ENCODE data around the gene OSR1.
"Not testable (repeated sequence)": the region's sequence is repeated elsewhere in the genome, so short reads cannot be mapped to it uniquely, and the experiment has no call there.

OSR1 gene

GRCh38 chr2:19358242-19359020, at the start of gene OSR1:
Gene OSR1, minus strand, starts transcription at chr2:19358623. Its CDS starts 4,818 bp downstream, at chr2:19353805.
- no peaks in the 10 kb centered on the region for H3K36me3 ChIP-seq
- H3K27me3 ChIP-seq = peaks cover 100% of the 10 kb centered on the region
- H3K4me1 ChIP-seq (ENCODE audit: control insufficient read depth in 1 of 2, insufficient read depth in 1 of 2, low read depth in 1 of 2, low read length in 1 of 2) = peaks cover 21 to 35% of the 10 kb centered on the region in 2 experiments
- H3K9me3 ChIP-seq = no peaks in the 10 kb centered on the region
- H3K27ac ChIP-seq = no peak within 1 kb of the TSS
- TF ChIP-seq CTCF (IDR thresholded peaks at IDR 0.05) = no peak
- no peak within 1 kb of the TSS for H3K4me3 ChIP-seq (ENCODE audit: low read depth in 1 of 2, low read length in 1 of 2)

- H3K27me3 ChIP-seq = no peaks in the 10 kb centered on the region
- H3K27ac ChIP-seq = no peak overlapping the region
- no peaks in the 10 kb centered on the region for H3K9me3 ChIP-seq
- no peaks in the 10 kb centered on the region for H3K4me1 ChIP-seq (ENCODE audit: control insufficient read depth in 1 of 2, insufficient read depth in 1 of 2, low read depth in 1 of 2, low read length in 1 of 2)
- no peak for TF ChIP-seq CTCF (IDR thresholded peaks at IDR 0.05)
- no peak overlapping the region for H3K4me3 ChIP-seq (ENCODE audit: low read depth in 1 of 2, low read length in 1 of 2)
- H3K36me3 ChIP-seq = no peaks in the 10 kb centered on the region
Measured at GRCh38 chr2:19403785-19404184, 45.4 kb upstream of the OSR1 start.

GRCh38 chr2:19392191-19392590, 33.8 kb upstream of the OSR1 start:
- Histone ChIP-seq H3K4me3 (ENCODE audit: low read depth in 1 of 2, low read length in 1 of 2) (no peak overlapping the region), H3K9me3 (no peaks in the 10 kb centered on the region), H3K27ac (no peak overlapping the region), H3K36me3 (no peaks in the 10 kb centered on the region), H3K4me1 (ENCODE audit: control insufficient read depth in 1 of 2, insufficient read depth in 1 of 2, low read depth in 1 of 2, low read length in 1 of 2) (no peaks in the 10 kb centered on the region), H3K27me3 (no peaks in the 10 kb centered on the region)
- no peak for TF ChIP-seq CTCF (IDR thresholded peaks at IDR 0.05)

GRCh38 chr2:19389469-19389868, 31.0 kb upstream of the OSR1 start:
- H3K9me3 ChIP-seq; H3K27ac ChIP-seq; H3K4me3 ChIP-seq (ENCODE audit: low read depth in 1 of 2, low read length in 1 of 2); H3K36me3 ChIP-seq; H3K4me1 ChIP-seq (ENCODE audit: control insufficient read depth in 1 of 2, insufficient read depth in 1 of 2, low read depth in 1 of 2, low read length in 1 of 2); H3K27me3 ChIP-seq: not testable (repeated sequence)

- Histone ChIP-seq H3K27me3 (peaks cover 17% of the 10 kb centered on the region), H3K36me3 (no peaks in the 10 kb centered on the region), H3K27ac (no peak overlapping the region), H3K4me1 (ENCODE audit: control insufficient read depth in 1 of 2, insufficient read depth in 1 of 2, low read depth in 1 of 2, low read length in 1 of 2) (no peaks in the 10 kb centered on the region), H3K4me3 (ENCODE audit: low read depth in 1 of 2, low read length in 1 of 2) (no peak overlapping the region), H3K9me3 (no peaks in the 10 kb centered on the region)
- TF ChIP-seq CTCF (IDR thresholded peaks at IDR 0.05) = no peak
Measured at GRCh38 chr2:19380532-19380931, 22.1 kb upstream of the OSR1 start.

GRCh38 chr2:19378939-19379338, 20.5 kb upstream of the OSR1 start:
- H3K4me3 ChIP-seq (ENCODE audit: low read depth in 1 of 2, low read length in 1 of 2) = no peak overlapping the region
- H3K36me3 ChIP-seq = no peaks in the 10 kb centered on the region
- H3K27me3 ChIP-seq = peaks cover 23% of the 10 kb centered on the region
- H3K9me3 ChIP-seq = no peaks in the 10 kb centered on the region
- no peak overlapping the region for H3K27ac ChIP-seq
- no peak for TF ChIP-seq CTCF (IDR thresholded peaks at IDR 0.05)
- H3K4me1 ChIP-seq (ENCODE audit: control insufficient read depth in 1 of 2, insufficient read depth in 1 of 2, low read depth in 1 of 2, low read length in 1 of 2) = no peaks in the 10 kb centered on the region
